Heart right ventricle (tissue), 16 donors: ENCODE measurements around the gene SANBR. TPM values are rescaled to one million over a fixed set of nuclear protein-coding genes. Genes with fewer than 3 reads are reported as not detected.

ENCODE experiments used
- ATAC-seq, 8 donors: fragments of 200-7000 bp; cut with Tn5 transposase; one replicate each; pipeline ENCODE4 v1.9.1; 2020; ENCODE audit warnings: mild to moderate bottlenecking in 8 of 8, moderate library complexity in 8 of 8, moderate number of reproducible peaks in 1 of 8
- DNase-seq, 2 donors: peaks; one replicate each; pipeline ENCODE4 v3.0.0-alpha.2; 2020
- H3K27ac ChIP-seq, 10 donors: fragments of 200-600 bp; sonication (generic) in 2 of 10; one replicate each; pipeline versions ENCODE4 v1.5.0 to v1.8.0; 2020 to 2022; ENCODE audit warnings: mild to moderate bottlenecking in 3 of 10
- H3K27me3 ChIP-seq, 7 donors: fragments of 200-600 bp; one replicate each; pipeline ENCODE4 v1.8.0; 2021 to 2022; ENCODE audit warnings: mild to moderate bottlenecking in 2 of 7
- H3K36me3 ChIP-seq, 9 donors: fragments of 200-600 bp; sonication (generic) in 1 of 9; one replicate each; pipeline versions ENCODE4 v1.5.0 to v1.8.0; 2020 to 2022; ENCODE audit warnings: mild to moderate bottlenecking in 2 of 9
- H3K4me1 ChIP-seq, 9 donors: fragments of 200-600 bp; sonication (generic) in 1 of 9; one replicate each; pipeline versions ENCODE4 v1.5.0 to v1.8.0; 2020 to 2022; ENCODE audit warnings: mild to moderate bottlenecking in 4 of 9
- H3K4me3 ChIP-seq, 10 donors: fragments of 200-600 bp; sonication (generic) in 2 of 10; one replicate each; pipeline versions ENCODE4 v1.5.0 to v1.8.0; 2020 to 2022; ENCODE audit warnings: mild to moderate bottlenecking in 7 of 10, moderate library complexity in 2 of 10
- H3K9me3 ChIP-seq, 11 donors: fragments of 200-600 bp in 10 of 11; sonication (generic) in 2 of 11; one replicate each; pipeline versions ENCODE4 v1.5.0 to v1.8.0; 2013 to 2022; ENCODE audit warnings: mild to moderate bottlenecking in 2 of 11, control low read depth in 1 of 11, moderate library complexity in 1 of 11
- CTCF ChIP-seq, 9 donors: fragments of 200-600 bp; sonication (generic) in 2 of 9; IDR thresholded peaks; one replicate each; pipeline versions ENCODE4 v1.5.0 to v1.8.0; 2021 to 2022; ENCODE audit warnings: antibody characterized with exemption in 9 of 9, mild to moderate bottlenecking in 5 of 9, moderate library complexity in 1 of 9
- WGBS, 2 donors: extraction: QIAGEN DNeasy Blood & Tissue Kit; methylation state at CpG; one replicate each; pipeline ENCODE4 v1.1.7; 2013; ENCODE audit warnings: inconsistent platforms in 1 of 2; 5-methylcytosine and 5-hydroxymethylcytosine counted together
- intact Hi-C, 10 donors: fragments of 100-400 bp; cut with DNase I; formaldehyde crosslinking; loops; one replicate each; pipeline versions ENCODE4 v1.11.1 to v1.14.2; 2022
- long read RNA-seq, 3 donors: library from polyadenylated mRNA; unstranded; transcript quantifications; one replicate each; pipeline ENCODE4 v2.0.0, GENCODE V29; 2020 to 2021
- polyA plus RNA-seq, 2 donors: library from polyadenylated mRNA; stranded (reverse); fragments of 200-250 nt; gene quantifications; one replicate each; pipeline ENCODE4 v1.2.3, GENCODE V29; 2013
- total RNA-seq, 10 donors: library from RNA; stranded (reverse); fragmentation: NEBNext Ultra II Directional in 3 of 10; extraction: Animal tissue kit (Norgen Biotek cat#: 25700) in 3 of 10; gene quantifications; one replicate each; pipeline versions ENCODE4 v1.2.1 to v1.2.4, GENCODE V29; 2021 to 2023
- donor health status: Arrhythmogenic right ventricular cardiomyopathy.
- donor health status: ischemic (EF 13 %, LVEDD 7.1; RV severe dilation, severe dysfunction).
- donor health status: healthy with polysubstance abuse.
- donor health status: DM: no; HTN: yes; CAD: no.
- donor health status: DM: no; HTN: no; CAD: no.
- donor health status: ischemic (EF 25% LVEDD 6.9; RV normal size, moderate dysfunction).
- donor health status: ischemic (EF 25% LVEDD 5.7; RV mildly dilated, moderate dysfunction).
- donor health status: healthy.
- donor health status: DM: yes; HTN: yes; CAD: no.
- donor health status: Ischemic cardiomyopathy.
- donor health status: ischemic (EF 35%, LVEDD 5.7; RV mildly dilated, moderate dysfunction).
- donor health status: nonischemic (EF 11% LVEDD 7.7; RV severe dilation, severe dysfunction).
- donor health status: DM: yes; HTN: yes; CAD: no.
- donor health status: PGD.
- donor health status: ischemic (EF 29% LVEDD 5.4; RV normal size, mild dysfunction).
- donor health status: nonischemic (EF 23%, LVEDD 6.1; RV moderate dilation, normal function).

SANBR gene
- total RNA-seq (1 to 10 TPM; 5.3 to 9.2 (median 6.6) TPM), polyA plus RNA-seq (10 to 100 TPM in 1 of 2 donors, 1 to 10 TPM in 1; 3.5 to 11.0 TPM)
- long read RNA-seq, donor 1, partial matches to known transcripts, result 2 of 7 reads
- long read RNA-seq, donor 1, other reads (novel, unspliced or antisense), result 5 of 7 reads
- long read RNA-seq, donor 2, full-length matches to known transcripts, result 8 of 16 reads
- long read RNA-seq, donor 2, partial matches to known transcripts, result 6 of 16 reads
- long read RNA-seq, donor 2, other reads (novel, unspliced or antisense), result 2 of 16 reads
- long read RNA-seq, donor 3, full-length matches to known transcripts, result 1 of 19 reads
- long read RNA-seq, donor 3, partial matches to known transcripts, result 13 of 19 reads
- long read RNA-seq, donor 3, other reads (novel, unspliced or antisense), result 5 of 19 reads

GRCh38 chr2:61065714-61066709, at the start of gene SANBR:
TSS of gene SANBR (plus strand) at chr2:61065871. CDS start at chr2:61070351, 4,480 bp downstream.
- Histone ChIP-seq H3K36me3 (peaks cover 0 to 22% (median 5%) of the 10 kb centered on the region in 9 donors), H3K27me3 (no peaks in the 10 kb centered on the region), H3K4me1 (peaks cover 0 to 15% (median 8%) of the 10 kb centered on the region in 9 donors), H3K9me3 (no peaks in the 10 kb centered on the region), H3K4me3 (peak within 1 kb of the TSS; percentile 73 to 98 (median 88)), H3K27ac (peak within 1 kb of the TSS; percentile 48 to 92 (median 87))
- TF ChIP-seq CTCF (IDR thresholded peaks at IDR 0.05), result peak in 1 of 9 donors; percentile 37
- intact Hi-C loops, result loop anchor here in 3 of 10 donors (5.0 to 10.0 kb wide), 2 partner anchors 49 to 109 kb away; partner anchors contain the start of genes PEX13 (in 3 of the 3) and PUS10 (in 3 of the 3)
- ATAC-seq, result peak; percentile 98 to 99 (median 98)
- 1% methylated on average over 93 to 112 of the region's 112 CpGs for WGBS, 2 donors
- peak; percentile 85 to 88 for DNase-seq

- peaks cover 0 to 56% (median 29%) of the 10 kb centered on the region in 9 donors for H3K4me1 ChIP-seq
- H3K27ac ChIP-seq, result peak overlapping the region in 1 of 10 donors; percentile 92
- no peak for ATAC-seq
- intact Hi-C loops, result loop anchor here in 4 of 10 donors (2.0 to 5.0 kb wide), 2 partner anchors 51 to 135 kb away; partner anchors contain the start of genes SANBR (in 3 of the 4) and REL (in 1 of the 4)
- no peak for DNase-seq
- TF ChIP-seq CTCF (IDR thresholded peaks at IDR 0.05), result no peak
- H3K27me3 ChIP-seq, result no peaks in the 10 kb centered on the region
- peak overlapping the region in 6 of 10 donors; percentile 82 to 97 (median 95) for H3K4me3 ChIP-seq
- H3K36me3 ChIP-seq, result peaks cover 0 to 6% (median 0%) of the 10 kb centered on the region in 9 donors
- H3K9me3 ChIP-seq, result no peaks in the 10 kb centered on the region
- WGBS, 2 donors, result 53 to 61% methylated on average over 2 of the region's 2 CpGs
Measured at GRCh38 chr2:61015976-61016375, 49.7 kb upstream of the SANBR start.

GRCh38 chr2:61016392-61017002, 49.2 kb upstream of the SANBR start:
- TF ChIP-seq CTCF (IDR thresholded peaks at IDR 0.05), result no peak
- H3K27ac ChIP-seq, result peak overlapping the region in 9 of 10 donors; percentile 84 to 93 (median 92)
- H3K27me3 ChIP-seq, result no peaks in the 10 kb centered on the region
- peaks cover 0 to 8% (median 0%) of the 10 kb centered on the region in 9 donors for H3K36me3 ChIP-seq
- H3K4me1 ChIP-seq, result peaks cover 0 to 53% (median 29%) of the 10 kb centered on the region in 9 donors
- no peak for ATAC-seq
- H3K9me3 ChIP-seq, result no peaks in the 10 kb centered on the region
- H3K4me3 ChIP-seq, result peak overlapping the region; percentile 59 to 97 (median 91)
- 2% methylated on average over 16 of the region's 16 CpGs for WGBS, 2 donors
- intact Hi-C loops, result loop anchor here in 4 of 10 donors (2.0 to 5.0 kb wide), 2 partner anchors 51 to 136 kb away; partner anchors contain the start of genes SANBR (in 3 of the 4) and REL (in 1 of the 4)
- DNase-seq, result no peak
